ENCODE measurements around the gene SYNC. TPM values are rescaled to one million over a fixed set of nuclear protein-coding genes. Genes with fewer than 3 reads are reported as not detected.

SYNC gene
- 48.6 TPM for polyA plus RNA-seq (ENCODE audit: insufficient read length)

DNA sequence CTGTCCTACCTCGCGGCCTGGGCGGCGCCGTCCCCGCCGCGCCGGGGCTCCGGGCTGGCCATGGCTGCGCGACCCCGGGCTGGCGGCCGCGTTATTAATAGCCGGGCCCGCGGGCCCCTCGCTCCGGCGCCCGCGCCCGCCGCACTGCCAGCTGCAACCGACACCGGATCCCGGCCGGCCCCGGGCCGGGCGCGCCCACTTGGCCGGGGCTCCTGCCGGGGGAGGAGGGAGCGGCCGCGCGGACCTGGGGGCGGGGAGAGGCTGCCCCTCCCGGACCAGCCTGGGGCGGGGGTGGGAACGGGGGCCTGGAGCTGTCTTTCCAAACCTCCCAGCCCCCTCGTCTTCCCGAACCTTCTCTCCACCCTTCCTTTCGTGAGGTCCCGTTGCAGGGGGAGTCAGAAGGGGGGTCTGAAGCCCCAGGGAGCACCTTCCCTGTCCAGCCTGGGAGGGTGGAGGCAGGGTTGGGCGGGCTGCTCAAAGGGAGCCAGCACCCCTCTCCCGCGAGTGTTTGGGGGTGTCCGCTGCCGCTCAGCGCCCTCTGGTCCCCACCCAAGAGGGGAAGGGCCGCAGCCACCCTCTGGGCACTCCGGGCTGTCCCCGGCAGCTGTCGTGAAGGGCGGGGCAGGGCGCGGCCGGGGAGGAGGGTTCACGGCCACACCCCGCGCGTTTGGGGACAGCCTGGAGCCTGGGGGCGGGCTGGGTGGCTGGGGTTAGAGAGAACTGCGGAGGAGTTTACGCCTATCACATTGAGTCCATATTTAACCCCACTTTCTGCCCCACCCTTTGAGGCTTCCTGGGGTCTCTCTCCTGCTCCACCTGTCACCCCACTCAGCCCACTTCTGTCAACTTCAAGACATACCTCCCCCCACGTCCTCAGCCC lies at the start of gene SYNC:
Gene SYNC (minus strand): TSS at position 172 of the 880 bp plus-strand sequence. CDS start 110 bp downstream, at position 62.
- DNase-seq (ENCODE audit: low read depth) = no peak

DNA sequence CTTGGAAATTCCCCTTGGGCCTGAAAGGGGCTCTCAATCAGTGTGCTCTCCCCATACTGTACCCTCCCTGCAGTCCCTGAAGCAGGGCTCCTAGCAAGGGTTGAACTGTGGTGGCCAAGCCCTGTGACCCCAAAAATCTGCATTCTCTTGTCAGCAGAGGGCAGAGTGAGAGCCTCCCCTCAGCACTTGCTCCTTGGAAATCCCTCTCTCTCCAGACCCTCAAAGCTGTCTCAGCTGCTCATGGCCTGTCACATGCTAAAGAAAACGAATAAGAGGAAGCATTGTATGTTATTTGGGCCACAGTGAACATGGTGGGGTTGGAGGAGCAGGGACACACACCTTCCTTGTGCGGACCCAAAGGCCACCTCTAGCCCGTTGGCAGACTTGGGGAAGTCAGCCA lies 47.2 kb upstream of the SYNC start:
- DNase-seq (ENCODE audit: low read depth) = no peak

DNA sequence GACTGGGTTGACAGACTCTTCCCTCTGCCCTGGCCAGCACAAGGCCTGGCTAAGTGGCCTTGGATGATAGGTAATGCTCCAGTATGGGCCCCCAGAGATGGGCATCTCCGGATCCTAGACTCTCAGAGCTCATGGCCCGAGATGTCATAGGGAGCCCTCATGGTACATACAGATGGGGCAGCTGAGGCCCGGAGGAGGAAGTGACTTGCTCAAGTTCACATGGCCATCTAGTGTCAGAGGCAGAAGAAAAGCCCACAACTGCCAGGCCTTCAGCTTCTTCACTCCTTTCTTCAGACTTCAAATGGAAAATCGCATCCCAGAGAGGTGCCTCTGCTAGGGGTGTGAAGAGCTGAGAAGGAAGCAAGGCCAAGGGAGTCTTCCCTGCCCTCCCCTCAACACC lies 46.8 kb upstream of the SYNC start:
- no peak for DNase-seq (ENCODE audit: low read depth)

DNA sequence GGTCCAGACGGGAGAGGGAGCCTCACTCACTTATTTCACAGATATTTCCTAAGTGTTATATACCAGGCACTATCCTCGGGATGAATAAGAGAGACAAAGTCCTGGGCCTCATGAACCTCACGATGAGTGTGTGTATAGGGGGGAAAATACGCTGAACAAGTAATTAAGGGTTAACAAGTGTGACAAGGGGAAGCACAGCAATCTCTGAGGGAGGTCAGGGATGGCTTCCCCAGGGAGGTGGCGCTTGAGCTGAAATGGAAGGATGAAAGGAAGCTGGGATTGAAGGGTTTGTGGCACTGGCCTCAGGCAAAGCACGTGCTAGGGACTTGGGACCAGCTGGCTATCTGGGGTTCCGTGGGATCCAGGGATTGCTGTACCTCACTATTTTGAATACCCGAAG lies 46.4 kb upstream of the SYNC start:
- no peak for DNase-seq (ENCODE audit: low read depth)

DNA sequence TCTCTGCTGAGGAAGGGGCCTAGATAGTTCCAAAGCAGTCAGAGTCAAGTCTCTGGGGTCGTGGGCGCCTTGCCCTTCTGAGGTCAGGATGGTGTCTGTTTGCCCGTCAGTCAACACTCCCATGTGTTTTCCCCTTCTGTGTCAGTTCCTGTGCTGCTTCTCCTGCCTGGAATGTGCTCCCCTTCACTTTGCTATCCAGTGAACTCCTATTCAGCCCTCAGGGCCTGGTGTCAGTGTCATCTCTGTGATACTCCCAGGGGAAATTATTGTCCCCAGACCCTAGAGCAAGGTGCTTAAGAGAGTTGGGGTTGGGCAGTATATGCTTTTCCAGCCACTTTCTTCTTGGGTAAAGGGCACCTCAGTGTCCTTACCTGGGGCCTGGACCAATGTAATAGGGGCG lies 45.8 kb upstream of the SYNC start:
- DNase-seq (ENCODE audit: low read depth) = no peak

DNA sequence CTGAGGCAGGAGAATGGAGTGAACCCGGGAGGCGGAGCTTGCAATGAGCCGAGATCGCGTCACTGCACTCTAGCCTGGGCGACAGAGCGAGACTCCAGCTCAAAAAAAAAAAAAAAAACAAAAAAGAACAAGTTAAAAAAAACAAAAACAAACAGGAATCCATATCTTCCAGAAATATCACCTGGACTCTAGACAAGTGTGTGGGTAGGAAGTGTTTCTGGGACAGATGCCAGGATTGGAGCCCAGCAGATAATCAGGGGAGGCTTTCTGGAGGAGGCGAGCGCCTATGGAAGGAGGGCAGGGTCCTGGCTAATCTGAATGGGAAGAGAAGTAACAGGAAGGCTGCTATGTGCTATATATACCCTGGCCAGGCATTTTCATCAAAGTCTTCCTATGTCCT lies 43.6 kb upstream of the SYNC start:
- no peak for DNase-seq (ENCODE audit: low read depth)

DNA sequence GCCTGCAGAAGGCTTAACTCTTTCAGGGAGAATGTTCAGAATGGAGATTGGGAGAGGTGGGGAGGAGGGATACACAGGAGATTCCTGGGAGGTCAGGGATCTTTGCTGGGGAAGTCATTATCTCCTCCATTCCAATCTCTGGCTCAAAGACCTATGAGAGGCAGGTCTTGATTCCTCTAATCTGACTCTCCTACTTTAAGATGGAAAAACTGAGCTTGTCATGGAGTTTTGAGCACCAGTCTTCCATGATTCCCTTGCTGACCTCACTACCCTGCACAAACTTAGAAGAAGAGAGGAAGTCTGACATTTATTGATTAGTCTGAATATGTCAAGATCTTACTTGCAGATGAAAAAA lies 41.5 kb upstream of the SYNC start:
- DNase-seq (ENCODE audit: low read depth) = no peak

DNA sequence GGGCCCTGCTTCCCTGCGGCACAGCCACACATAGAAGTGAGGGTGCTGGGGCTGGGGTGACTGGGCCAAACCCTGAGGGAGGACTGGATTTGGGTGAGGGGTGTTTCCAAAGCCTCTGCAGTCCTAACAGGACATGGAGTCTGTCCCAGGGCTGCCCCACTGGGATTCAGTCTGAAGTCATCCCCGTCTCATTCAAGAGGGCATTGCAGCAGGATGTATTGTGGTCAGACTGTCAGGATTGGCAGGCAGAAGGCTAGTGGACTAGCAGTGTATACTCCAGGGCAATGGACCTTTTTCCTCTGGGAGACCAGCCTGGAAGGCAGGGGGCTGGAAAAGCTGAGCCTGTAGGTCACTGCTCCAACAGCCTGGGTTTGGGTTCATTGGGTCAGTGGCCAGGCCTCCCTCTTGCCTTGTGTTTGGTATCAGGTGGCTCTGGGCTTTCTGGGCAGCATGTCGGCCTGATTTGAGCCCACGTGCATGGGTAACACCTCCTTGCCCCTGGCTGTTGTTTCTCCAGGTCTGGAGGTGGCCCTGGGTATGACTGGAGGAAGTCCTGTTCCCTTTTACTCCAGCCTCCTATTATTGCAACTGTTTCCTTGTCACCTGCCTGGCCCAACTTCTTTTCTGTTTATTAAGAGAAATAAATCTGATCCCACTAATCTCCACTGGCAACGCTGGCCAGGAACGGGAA lies 41.0 kb upstream of the SYNC start:
- DNase-seq (ENCODE audit: low read depth) = no peak

DNA sequence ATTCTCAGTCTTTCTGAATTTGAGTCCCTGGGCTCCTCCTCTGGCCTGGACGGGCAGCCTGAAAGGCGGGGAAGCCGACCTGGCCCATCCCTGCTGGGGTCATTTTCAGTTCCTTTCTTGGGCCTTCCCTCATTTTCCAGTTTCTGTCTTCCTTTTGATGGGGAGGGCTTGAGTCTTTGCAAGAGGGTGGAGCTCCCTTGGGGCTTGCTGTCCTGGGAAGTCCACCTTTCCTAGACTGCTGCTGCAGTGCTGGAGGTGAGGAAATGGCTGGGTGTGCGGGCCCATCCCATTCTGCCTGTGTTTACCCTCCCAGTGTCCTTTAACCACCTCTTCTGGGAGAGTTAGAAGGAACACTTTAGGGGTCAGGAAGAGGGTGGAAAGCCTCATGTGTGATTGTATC lies 40.4 kb upstream of the SYNC start:
- no peak for DNase-seq (ENCODE audit: low read depth)

DNA sequence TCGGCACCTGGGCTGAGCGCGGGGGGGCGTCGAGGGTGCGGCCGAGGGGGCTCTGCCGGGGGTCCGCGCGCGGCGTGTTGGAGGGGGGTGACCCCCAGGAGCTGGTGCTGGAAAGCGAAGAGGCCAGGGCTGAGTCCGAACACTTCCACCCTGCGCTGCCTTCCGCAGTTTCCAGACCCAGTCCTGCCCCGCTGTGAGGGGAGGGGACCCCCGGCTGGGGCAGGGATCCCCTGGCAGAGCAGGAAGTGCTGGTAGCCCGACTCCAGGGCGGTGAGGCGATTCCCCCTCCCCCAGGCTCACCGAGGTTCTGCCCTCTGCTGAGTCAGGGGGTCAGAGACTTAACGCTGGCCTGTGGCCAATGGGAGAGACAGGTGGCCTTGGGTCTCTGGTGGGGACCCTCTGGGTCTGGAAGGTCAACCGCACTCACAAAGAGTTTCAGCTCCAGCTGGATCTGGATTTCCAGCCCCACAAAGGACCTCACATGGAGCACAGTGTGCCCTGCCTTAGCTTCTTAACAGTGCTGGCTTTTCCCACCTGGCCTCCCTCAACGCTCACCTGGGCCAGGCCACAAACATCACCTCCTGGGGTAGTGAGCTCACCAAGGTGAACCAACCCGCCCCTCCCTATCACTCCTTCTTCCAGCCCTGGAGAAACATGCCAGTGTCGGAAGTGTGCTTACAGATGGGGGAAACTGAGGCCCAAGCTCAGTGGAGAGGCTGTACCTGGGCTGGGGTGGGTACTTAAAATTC lies 39.8 kb upstream of the SYNC start:
- DNase-seq (ENCODE audit: low read depth) = no peak

DNA sequence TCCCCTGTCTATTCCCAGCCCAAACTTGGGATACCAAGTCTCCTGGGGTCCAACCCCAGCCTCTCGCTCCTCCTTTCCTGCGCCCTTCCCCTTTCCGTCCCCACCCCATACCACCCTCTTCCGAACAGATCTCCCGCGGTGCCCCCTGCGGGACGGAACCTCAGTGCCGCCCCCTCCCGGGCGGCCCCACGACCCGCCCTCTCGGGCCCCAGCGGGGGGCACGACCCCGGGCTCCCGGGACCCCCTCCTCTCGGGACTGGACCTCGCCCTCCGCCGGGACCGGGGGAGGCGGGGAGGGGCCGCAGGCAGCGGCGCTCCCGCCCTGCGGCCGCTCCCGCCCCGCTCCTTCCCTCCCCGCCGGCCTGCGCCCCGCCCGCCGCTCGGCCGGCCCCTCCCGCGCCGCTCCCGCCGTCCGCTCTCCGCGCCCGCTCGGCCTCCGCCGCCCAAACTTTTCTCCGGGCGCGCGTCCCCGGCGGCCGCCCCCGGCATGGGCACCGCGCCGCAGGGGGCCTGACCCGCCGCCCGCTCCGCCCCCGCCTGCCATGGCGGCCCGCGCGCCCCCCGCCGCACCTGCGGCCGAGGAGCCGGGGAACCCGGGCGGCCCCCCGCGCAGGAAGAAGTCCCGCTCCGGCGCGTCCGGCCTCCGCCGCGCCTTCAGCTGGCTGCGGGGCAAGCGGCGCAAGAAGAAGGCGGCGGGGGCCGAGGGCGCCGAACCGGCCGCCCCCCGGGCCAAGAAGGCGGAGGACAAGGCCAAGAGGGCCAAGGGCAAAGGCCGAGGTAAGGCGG lies 39.0 kb upstream of the SYNC start:
- DNase-seq (ENCODE audit: low read depth) = no peak

DNA sequence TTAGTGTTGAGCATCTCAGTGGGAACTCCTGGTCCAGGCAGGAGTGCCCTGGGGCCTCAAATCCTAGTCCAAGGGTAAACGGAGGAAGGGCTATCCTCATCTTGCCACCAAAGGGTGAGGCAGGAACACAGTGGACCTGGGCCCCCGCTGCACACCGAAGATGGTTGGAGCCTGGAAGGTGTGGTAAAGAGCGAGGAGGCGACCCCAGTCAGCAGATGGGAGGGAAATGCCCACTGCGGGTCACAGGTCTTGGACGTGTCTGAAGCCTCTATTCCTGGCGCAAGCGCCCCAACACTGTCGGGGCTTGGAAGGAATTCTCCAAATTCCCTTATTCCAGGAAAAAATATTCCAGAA lies 38.5 kb upstream of the SYNC start:
- DNase-seq (ENCODE audit: low read depth) = no peak

DNA sequence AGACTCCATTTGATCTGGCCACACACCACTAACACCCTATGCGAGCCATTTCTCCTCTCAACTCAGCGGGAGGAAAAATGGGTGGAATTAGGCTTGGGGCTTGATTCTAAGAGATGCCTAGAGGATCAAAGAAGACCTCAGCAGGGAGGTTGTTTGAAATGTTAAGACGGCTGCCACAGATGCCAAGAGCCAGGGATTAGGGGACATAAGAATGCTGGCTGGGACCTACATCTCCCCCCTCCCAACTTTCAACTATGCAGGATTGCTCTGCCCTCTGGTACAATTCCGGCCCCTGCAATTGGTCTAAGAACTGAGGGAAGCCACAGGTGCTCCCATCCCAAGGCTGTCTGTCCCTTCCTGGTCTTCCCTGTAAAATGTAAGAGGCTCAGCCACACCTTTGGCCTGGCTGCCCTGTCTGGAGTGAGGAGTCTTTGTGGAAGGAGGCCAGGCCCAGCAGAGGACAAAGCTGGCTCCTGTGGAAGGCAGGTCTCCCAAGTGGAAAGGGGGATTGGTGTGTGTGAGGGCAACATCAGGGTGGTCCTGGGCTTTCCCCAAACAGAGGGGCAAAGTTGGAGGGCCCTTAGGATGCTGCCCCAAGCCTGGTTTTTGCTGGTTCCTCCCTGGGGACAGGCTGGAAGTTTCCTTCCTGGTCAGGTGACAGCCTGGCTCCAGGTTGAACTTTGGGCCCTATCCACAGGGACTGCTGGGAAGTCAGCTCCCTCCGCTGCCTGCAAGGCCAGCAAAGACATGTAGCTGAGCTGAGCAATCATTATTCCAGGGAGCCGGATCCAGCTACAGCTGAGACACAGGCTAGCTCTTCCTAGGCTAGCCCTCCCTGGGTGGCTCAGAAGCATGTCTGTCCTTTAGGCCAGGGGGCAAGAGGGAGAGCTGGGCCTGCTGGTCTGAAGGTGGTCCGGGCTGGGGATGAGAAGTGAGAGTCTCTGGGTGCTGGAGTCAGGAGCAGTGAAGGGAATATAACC lies 34.5 kb upstream of the SYNC start:
- no peak for DNase-seq (ENCODE audit: low read depth)

DNA sequence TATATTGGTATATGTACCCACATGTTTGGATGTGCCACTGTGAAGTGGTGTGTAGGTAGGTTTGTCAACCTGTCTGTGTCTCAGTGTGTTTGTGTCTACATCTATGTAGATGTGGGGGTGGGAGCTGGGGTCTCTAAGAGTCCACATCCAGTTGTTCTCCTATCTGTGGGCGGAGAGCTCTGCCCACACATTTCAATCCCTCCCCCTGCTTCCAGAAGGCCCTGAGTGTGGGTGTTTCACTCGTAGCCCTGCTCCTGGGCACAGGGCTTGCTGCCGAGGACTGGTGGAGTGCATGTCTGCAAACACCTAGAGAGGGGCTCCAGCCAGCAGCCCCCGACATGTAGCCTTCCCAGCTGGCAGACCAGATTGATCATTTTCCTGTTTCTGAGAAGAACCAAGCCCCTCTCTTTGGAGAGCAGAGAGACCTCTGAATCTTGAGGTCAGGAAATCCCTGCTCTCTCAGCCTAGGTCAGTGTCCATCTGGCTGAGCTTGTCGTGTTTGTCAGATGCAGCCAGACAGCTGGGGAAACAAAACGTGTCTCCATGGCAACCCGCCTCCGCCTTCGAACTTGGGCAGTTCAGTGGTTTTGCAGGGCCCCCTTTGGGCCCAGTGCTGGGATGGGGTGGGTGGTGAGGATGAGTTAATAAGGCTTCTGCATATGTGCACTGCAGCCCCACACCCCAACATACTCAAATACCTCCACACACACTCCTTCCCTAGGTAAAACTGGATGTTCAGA lies 31.2 kb upstream of the SYNC start:
- DNase-seq (ENCODE audit: low read depth) = no peak

DNA sequence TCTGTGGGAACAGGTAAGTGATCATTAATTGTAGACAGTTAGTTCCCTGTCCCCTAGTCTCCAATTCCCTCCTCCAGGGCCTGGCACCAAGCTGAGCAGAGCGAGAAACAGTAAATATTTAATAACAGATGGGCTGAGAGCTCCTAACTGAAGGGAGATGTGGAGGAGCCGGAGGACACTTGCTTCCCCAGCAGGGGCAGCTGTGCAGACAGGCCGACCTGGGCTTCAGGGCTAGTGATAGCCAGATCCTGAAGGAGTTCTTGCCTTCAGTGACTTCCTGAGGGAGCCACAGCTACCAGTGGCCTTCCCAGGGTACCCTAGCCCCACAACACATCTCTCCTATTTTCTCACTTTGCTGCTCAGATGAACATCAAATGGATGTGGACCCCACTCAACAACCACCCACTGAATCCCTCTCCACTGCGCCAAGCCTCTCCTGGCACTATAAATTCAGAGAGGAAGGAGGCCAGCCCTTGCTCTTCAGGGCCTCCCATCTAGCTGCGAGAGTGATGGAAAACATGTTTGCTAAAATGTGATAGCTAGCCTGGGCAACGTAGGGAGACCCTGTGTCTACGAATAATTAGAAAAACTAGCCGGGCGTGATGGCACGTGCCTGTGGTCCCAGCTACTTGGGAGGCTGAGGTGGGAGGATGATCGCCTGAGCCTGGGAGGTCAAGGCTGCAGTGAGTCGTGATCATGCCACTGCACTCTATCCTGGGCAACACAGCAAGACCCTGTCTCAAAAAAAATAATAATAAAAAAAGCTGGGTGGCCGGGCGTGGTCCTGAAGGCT lies 26.9 kb upstream of the SYNC start:
- DNase-seq (ENCODE audit: low read depth) = no peak

DNA sequence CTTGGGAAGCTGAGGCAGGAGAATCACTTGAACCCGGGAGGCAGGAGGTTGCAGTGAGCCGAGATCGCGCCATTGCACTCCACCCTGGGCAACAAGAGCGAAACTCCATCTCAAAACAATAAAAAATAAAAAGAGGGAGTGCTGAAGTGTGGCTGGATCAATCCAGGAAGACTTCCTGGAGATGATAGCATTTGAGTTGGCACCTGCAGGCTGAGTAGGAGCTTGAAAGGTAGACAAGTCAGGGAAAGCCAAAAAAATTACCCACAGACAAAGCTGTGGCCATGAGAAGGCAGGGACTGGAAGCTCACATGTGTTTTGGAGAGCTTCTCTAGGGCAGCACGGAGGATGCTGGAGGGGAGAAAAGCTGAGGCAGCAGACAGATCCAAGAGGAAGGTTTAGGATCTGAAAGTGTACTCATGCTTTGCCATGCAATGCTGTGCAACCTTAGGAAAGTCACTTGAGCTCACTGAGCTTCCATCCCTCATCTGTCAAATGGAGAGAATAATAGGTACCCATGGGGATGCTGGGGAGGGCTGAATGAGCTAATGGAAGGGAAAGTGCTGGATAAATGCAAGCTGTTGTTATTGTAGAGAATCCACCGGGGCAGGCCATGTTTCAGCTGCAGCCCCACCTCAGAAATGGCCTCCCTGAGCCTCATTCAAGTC lies 26.0 kb upstream of the SYNC start:
- DNase-seq (ENCODE audit: low read depth) = no peak

DNA sequence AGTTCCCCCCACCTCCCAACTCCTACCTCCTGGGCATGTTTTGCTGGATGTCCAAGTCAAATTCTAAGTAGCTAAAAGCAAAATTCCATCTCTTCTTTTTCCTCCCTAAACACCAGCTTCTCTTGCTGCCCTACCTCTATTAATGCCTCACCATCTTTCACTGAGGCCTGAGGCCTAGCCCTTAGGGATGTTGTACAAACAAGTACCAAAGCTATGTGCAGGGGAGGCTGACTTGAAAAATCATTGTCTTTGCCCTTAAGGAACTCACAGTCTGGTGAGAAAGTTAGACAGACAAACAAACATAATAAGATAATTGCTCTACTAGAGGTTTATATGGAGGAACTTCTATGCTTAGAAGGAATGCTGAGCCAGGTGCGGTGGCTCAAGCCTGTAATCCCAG lies 25.3 kb upstream of the SYNC start:
- no peak for DNase-seq (ENCODE audit: low read depth)

DNA sequence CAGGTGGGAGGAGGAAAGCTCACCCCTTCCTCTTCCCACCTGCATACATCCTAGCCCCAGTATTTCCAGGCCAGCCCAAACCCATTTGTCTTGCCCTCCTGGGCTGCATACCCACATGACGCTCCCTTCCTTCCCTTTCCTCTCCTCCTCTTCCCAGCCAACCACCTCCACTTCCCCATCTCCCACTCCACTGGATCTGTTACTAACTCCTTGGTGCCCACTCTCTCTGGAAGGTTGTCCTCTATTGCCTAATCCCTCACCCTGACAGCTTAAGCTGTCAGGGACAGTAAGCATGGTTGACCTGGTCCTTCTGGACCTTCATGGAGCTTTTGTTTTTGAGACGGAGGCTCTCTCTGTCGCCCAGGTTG lies 23.0 kb upstream of the SYNC start:
- DNase-seq (ENCODE audit: low read depth) = no peak

Measured in forelimb muscle (tissue), 1 donor.